HCT116 (cell line): ENCODE measurements around the gene RNASEH2B. TPM values are rescaled to one million over a fixed set of nuclear protein-coding genes. Genes with fewer than 3 reads are reported as not detected.

Source experiments
- ATAC-seq: fragments of 200-7000 bp; cut with Tn5 transposase; 2 replicates; pipeline ENCODE4 v1.9.1; 2020; ENCODE audit warnings: mild to moderate bottlenecking, moderate library complexity
- BruUV-seq: library from RNA; stranded (reverse); fragments of 400-500 nt; replicated peaks from 2 replicates; lab custom pipeline; 2021; lab: Mats Ljungman, UMichigan
- CTCF ChIA-PET: fragments of 300-600 bp; sonication (Branson Sonifier 250); formaldehyde crosslinking; loops from one replicate; lab custom pipeline; 2021; ENCODE audit warnings: antibody characterized with exemption; lab: Charles Lee
- POLR2A ChIA-PET: fragments of 300-600, 350-600 bp; sonication (Branson Sonifier 250); formaldehyde crosslinking; loops from one replicate; lab custom pipeline; 2021; ENCODE audit warnings: antibody characterized with exemption; lab: Charles Lee
- RAD21 ChIA-PET, 2 experiments: fragments of 300-600 bp; sonication (Branson Sonifier 250); formaldehyde crosslinking; loops; one replicate each; lab custom pipeline; 2023; ENCODE audit warnings: low total read pairs in 2 of 2; ENCODE audit not compliant: uncharacterized antibody in 2 of 2, unreplicated experiment in 2 of 2, low non-redundant PET in 1 of 2; lab: Charles Lee
- DNase-seq: peaks from one replicate; pipeline ENCODE4 v3.0.0-alpha.2; 2010; ENCODE audit warnings: low read depth, low spot score
- H2AFZ ChIP-seq: fragments of 200-600 bp; shearing (Covaris generic), sonication (generic); 2 replicates; pipeline ENCODE4 v1.6.1; 2017; ENCODE audit warnings: low read depth, mixed run types, mixed read lengths, antibody characterized with exemption, low read length; ENCODE audit not compliant: poor library complexity, severe bottlenecking
- H3K27ac ChIP-seq: 2 replicates; pipeline ENCODE4 v1.5.1; 2012; ENCODE audit warnings: low read depth, low read length
- H3K27me3 ChIP-seq: fragments of 200-600 bp; sonication (generic); 2 replicates; pipeline ENCODE4 v1.6.1; 2016; ENCODE audit warnings: mixed run types, low read length, mixed read lengths; ENCODE audit not compliant: insufficient read depth
- H3K36me3 ChIP-seq, 2 experiments: fragments of 200-500 bp in 1 of 2; fragments of 200-600 bp in 1 of 2; sonication (Bioruptor generic) in 1 of 2; sonication (generic) in 1 of 2; 2 replicates each; pipeline versions ENCODE4 v1.5.1 to v1.6.1; 2014 to 2016; ENCODE audit warnings: low read length in 2 of 2, inconsistent platforms in 1 of 2, mixed read lengths in 1 of 2, mixed run types in 1 of 2; ENCODE audit not compliant: insufficient read depth in 2 of 2, control insufficient read depth in 1 of 2
- H3K4me1 ChIP-seq, 2 experiments: fragments of 200-600 bp in 1 of 2; sonication (generic) in 1 of 2; 2 replicates each; pipeline versions ENCODE4 v1.5.1 to v1.6.1; 2012 to 2017; ENCODE audit warnings: low read length in 2 of 2, inconsistent platforms in 1 of 2, mild to moderate bottlenecking in 1 of 2, mixed read lengths in 1 of 2, mixed run types in 1 of 2, moderate library complexity in 1 of 2; ENCODE audit not compliant: insufficient read depth in 2 of 2, control insufficient read depth in 1 of 2
- H3K4me2 ChIP-seq: fragments of 200-600 bp; sonication (generic); 2 replicates; pipeline ENCODE4 v1.6.1; 2017; ENCODE audit warnings: mixed run types, low read length, mixed read lengths
- H3K4me3 ChIP-seq, 2 experiments: fragments of 200-600 bp in 1 of 2; sonication (generic) in 1 of 2; replicated peaks in 1 of 2; 2 replicates each; pipeline ENCODE4 v1.5.1; 2011 to 2016; ENCODE audit warnings: low read length in 2 of 2, control low read depth in 1 of 2, low read depth in 1 of 2, mild to moderate bottlenecking in 1 of 2, mixed read lengths in 1 of 2, mixed run types in 1 of 2
- H3K79me2 ChIP-seq: fragments of 200-600 bp; sonication (generic); 2 replicates; pipeline ENCODE4 v1.6.1; 2017; ENCODE audit warnings: mild to moderate bottlenecking, mixed run types, low read length, moderate library complexity, mixed read lengths; ENCODE audit not compliant: insufficient read depth
- H3K9ac ChIP-seq: fragments of 200-600 bp; sonication (generic); 2 replicates; pipeline ENCODE4 v1.6.1; 2016; ENCODE audit warnings: low read length, mixed read lengths
- H3K9me2 ChIP-seq: fragments of 200-600 bp; sonication (generic), shearing (Covaris generic); 2 replicates; pipeline ENCODE4 v1.6.1; 2017; ENCODE audit warnings: mixed run types, mild to moderate bottlenecking, moderate library complexity; ENCODE audit not compliant: insufficient read depth
- H3K9me3 ChIP-seq, 2 experiments: fragments of 200-500 bp in 1 of 2; fragments of 200-600 bp in 1 of 2; sonication (Bioruptor generic) in 1 of 2; sonication (generic) in 1 of 2; 2 replicates each; pipeline ENCODE4 v1.6.1; 2014 to 2017; ENCODE audit warnings: low read length in 2 of 2, mixed read lengths in 2 of 2, inconsistent platforms in 1 of 2, low read depth in 1 of 2, mild to moderate bottlenecking in 1 of 2, mixed run types in 1 of 2, moderate library complexity in 1 of 2; ENCODE audit not compliant: control insufficient read depth in 1 of 2, insufficient read depth in 1 of 2
- H4K20me1 ChIP-seq: fragments of 200-600 bp; sonication (generic), shearing (Covaris generic); 2 replicates; pipeline ENCODE4 v1.6.1; 2017; ENCODE audit warnings: mixed run types, mild to moderate bottlenecking, moderate library complexity; ENCODE audit not compliant: insufficient read depth
- CBX3 ChIP-seq: IDR thresholded peaks from 2 replicates; pipeline ENCODE4 v1.6.1; 2012; ENCODE audit warnings: low read depth
- EGR1 ChIP-seq: IDR thresholded peaks from 2 replicates; pipeline ENCODE4 v1.6.1; 2012; ENCODE audit warnings: low read depth
- EZH2phosphoT487 ChIP-seq: fragments of 200-600 bp; IDR thresholded peaks from 2 replicates; pipeline ENCODE4 v1.6.1; 2018; ENCODE audit warnings: antibody characterized with exemption, borderline replicate concordance
- FOSL1 ChIP-seq: IDR thresholded peaks from 2 replicates; pipeline ENCODE4 v1.6.1; 2012; ENCODE audit warnings: low read depth
- POLR2A ChIP-seq: IDR thresholded peaks from 2 replicates; pipeline ENCODE4 v1.7.0; 2011; ENCODE audit warnings: borderline replicate concordance; ENCODE audit not compliant: insufficient read depth, insufficient read length; ENCODE audit errors: extremely low read depth
- ZBTB33 ChIP-seq: IDR thresholded peaks from 2 replicates; pipeline ENCODE4 v1.6.1; 2011; ENCODE audit warnings: mild to moderate bottlenecking, low read length, moderate library complexity; ENCODE audit not compliant: insufficient replicate concordance; ENCODE audit errors: extremely low read depth
- intact Hi-C: fragments of 100-400 bp; cut with micrococcal nuclease; formaldehyde crosslinking; loops from 2 replicates; pipeline ENCODE4 v1.10.0; 2022
- total RNA-seq: library from RNA; stranded (reverse); gene quantifications from one replicate; pipeline ENCODE4 v1.2.1, GENCODE V29; 2021; ENCODE audit not compliant: unreplicated experiment
- TF ChIP-seq, protein P1 (sequence below): IDR thresholded peaks from 2 replicates; pipeline ENCODE4 v1.6.1; 2012

RNASEH2B gene
- total RNA-seq, 1 experiment from 2014 or later: 41.3 TPM

DNA sequence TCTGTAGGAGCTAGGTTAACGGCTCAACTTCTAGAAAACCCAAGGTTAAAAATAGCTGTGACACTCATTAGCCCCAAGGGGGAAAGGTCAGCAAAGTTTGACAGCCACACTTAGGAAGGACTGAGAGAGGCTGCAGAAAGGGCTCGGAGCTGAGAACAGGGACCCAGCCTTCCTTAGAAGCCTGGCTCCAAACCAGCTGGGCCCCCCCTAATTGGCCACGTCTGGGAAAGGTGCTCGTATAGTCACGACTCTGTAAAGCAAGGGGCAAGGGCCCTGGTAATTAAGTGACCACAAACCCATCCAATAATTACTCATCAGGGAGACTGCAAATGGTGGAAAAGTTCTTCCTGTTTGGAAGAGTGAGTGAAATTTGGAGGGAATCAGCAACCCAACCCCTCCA, 90.5 kb downstream of the RNASEH2B start (continued):
- no peak for TF ChIP-seq CBX3

- ATAC-seq (no peak), DNase-seq (no peak)
- Histone ChIP-seq H3K9ac (no peak overlapping the region), H3K9me3 (no peaks in the 10 kb centered on the region), H2AFZ (no peak overlapping the region), H3K36me3 (no peaks in the 10 kb centered on the region), H3K4me2 (no peak overlapping the region), H3K4me3 (no peak overlapping the region), H3K4me1 (no peaks in the 10 kb centered on the region), H3K9me2 (no peaks in the 10 kb centered on the region), H3K79me2 (no peaks in the 10 kb centered on the region), H3K27me3 (no peaks in the 10 kb centered on the region), H3K27ac (no peak overlapping the region), H4K20me1 (no peaks in the 10 kb centered on the region)
- ChIA-PET CTCF (no interaction called here), RAD21 (no interaction called here), POLR2A (no interaction called here)
- TF ChIP-seq FOSL1 (no peak), EGR1 (no peak), POLR2A (no peak), ZBTB33 (no peak), EZH2phosphoT487 (no peak)
- TF ChIP-seq, protein P1, sequence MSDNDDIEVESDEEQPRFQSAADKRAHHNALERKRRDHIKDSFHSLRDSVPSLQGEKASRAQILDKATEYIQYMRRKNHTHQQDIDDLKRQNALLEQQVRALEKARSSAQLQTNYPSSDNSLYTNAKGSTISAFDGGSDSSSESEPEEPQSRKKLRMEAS: no peak
- intact Hi-C loops: no loop called here
- BruUV-seq: no TSS peak
These were observed 91.1 kb downstream of the RNASEH2B start for GRCh38 chr13:51000571-51001260.
